Neural progenitor cell (in vitro differentiated cells): Measurements from ENCODE around the gene C16orf74.

Experiments
- EZH2phosphoT487 ChIP-seq: fragments of 200-600 bp; sonication (generic); IDR thresholded peaks from 2 replicates; pipeline ENCODE4 v1.6.1; 2017; ENCODE audit warnings: antibody characterized with exemption
- TF ChIP-seq, protein P1 (sequence below): fragments of 200-600 bp; sonication (generic); IDR thresholded peaks from 2 replicates; pipeline ENCODE4 v1.5.1; 2017; ENCODE audit warnings: antibody characterized with exemption, mild to moderate bottlenecking

- TF ChIP-seq, protein P1, sequence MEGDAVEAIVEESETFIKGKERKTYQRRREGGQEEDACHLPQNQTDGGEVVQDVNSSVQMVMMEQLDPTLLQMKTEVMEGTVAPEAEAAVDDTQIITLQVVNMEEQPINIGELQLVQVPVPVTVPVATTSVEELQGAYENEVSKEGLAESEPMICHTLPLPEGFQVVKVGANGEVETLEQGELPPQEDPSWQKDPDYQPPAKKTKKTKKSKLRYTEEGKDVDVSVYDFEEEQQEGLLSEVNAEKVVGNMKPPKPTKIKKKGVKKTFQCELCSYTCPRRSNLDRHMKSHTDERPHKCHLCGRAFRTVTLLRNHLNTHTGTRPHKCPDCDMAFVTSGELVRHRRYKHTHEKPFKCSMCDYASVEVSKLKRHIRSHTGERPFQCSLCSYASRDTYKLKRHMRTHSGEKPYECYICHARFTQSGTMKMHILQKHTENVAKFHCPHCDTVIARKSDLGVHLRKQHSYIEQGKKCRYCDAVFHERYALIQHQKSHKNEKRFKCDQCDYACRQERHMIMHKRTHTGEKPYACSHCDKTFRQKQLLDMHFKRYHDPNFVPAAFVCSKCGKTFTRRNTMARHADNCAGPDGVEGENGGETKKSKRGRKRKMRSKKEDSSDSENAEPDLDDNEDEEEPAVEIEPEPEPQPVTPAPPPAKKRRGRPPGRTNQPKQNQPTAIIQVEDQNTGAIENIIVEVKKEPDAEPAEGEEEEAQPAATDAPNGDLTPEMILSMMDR, result no peak
- TF ChIP-seq EZH2phosphoT487, result no peak
Measured at GRCh38 chr16:85734311-85735017, 16.4 kb downstream of the C16orf74 start.
